ENCODE results near the gene ROCK2. TPM values are rescaled to one million over a fixed set of nuclear protein-coding genes. Genes with fewer than 3 reads are reported as not detected.
"Not testable (repeated sequence)": the region's sequence is repeated elsewhere in the genome, so short reads cannot be mapped to it uniquely, and the experiment has no call there.

Gene ROCK2
- total RNA-seq, 1 experiment from 2014 or later = 21.8 TPM

DNA sequence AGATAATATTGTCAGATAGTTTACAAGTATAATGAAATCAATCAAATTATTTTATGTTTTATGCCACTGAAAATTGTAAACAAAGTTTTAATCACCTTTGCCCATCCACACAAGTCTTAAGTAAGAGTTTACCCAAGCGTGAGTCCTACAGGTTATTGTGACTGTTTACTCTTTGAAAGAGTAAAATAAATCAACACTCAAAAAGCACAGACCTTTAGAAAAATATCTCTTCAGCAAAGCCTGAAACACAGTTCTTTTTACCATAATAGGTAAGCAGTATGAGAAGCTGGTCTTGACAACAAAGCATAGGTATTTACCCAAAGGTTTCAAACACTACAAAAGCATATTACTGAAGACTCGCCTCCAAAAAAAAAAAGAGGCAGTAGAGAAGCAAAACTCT, 3.7 kb downstream of the ROCK2 start:
- DNase-seq (ENCODE audit: low read depth) = no peak

DNA sequence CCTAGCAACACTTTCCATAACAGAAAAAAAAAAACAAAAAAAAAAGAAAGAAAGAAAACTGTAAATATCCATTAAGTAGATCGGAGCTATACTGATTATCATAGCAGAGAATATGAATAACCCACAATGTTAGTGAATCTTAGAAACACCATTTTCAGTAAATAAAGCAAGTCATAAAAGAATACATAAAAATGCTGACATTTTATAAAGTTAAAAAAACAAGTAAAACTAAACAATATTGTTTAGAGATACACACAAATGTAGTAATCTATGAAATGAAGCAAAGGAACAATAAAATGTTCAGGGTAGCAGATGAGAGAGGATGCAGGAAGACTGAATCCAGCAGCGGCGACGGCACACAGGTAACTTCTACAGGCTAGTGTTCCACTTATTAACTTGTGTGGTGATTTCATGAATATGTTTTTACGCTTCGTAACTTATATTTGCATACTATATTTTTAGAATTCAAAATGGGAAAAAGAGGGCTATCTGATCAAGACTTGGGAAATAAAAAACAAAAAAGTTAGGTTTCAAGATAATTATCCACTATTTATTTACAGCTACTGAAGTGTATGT, 4.8 kb downstream of the ROCK2 start:
- DNase-seq (ENCODE audit: low read depth) = no peak

DNA sequence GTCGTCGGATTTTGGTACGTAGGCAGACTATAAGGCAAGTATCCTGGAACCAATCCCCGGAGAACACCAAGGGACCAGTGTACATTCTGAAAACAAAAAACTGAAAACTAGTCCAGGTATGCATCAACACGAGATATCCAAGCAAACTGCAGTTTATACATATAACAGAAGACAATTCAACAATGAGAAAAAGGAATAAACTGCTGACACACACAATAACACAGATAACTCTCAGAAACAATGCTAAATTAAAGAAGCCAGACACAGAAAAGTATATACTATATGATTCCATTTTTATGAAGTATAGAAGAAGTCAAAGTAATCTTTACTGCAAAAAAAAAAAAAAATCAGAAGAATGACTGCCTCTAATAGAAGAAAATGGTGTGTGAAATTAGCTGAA, 5.9 kb downstream of the ROCK2 start:
- no peak for DNase-seq (ENCODE audit: low read depth)

DNA sequence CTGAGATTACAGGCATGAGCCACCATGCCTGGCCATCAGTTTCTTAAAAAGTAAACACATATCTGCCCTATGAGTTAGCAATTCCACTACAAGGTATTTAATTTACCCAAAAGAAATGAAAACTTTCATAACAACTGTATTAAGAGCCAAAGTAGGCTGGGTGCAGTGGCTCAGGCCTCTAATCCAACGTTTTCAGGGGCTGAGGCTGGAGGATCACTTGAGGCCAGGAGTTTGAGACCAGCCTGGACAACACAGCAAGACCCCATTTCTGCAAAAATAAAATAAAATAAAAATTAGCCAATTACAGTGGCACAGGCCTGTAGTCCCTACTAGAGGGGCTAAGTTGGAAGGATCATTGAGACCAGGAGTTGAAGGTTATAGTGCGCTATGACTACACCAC, 6.5 kb downstream of the ROCK2 start:
- no peak for DNase-seq (ENCODE audit: low read depth)

DNA sequence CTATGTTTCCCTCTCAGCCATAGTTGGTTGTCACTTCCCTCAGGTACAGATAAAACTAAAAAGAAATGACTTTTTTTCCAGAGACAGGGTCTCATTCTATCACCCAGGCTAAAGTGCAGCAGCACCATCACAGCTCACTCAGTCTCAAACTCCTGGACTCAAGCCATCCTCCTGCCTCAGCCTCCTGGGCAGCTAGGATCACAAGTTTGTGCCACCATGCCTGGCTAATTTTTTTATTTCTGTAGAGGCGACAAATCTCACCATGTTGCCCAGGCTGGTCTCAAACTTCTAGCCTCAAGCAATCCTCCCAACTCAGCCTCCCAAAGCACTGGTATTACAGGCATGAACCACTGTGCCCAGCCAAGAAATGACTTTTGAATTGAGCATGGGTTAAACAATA, 8.2 kb downstream of the ROCK2 start:
- no peak for DNase-seq (ENCODE audit: low read depth)

DNA sequence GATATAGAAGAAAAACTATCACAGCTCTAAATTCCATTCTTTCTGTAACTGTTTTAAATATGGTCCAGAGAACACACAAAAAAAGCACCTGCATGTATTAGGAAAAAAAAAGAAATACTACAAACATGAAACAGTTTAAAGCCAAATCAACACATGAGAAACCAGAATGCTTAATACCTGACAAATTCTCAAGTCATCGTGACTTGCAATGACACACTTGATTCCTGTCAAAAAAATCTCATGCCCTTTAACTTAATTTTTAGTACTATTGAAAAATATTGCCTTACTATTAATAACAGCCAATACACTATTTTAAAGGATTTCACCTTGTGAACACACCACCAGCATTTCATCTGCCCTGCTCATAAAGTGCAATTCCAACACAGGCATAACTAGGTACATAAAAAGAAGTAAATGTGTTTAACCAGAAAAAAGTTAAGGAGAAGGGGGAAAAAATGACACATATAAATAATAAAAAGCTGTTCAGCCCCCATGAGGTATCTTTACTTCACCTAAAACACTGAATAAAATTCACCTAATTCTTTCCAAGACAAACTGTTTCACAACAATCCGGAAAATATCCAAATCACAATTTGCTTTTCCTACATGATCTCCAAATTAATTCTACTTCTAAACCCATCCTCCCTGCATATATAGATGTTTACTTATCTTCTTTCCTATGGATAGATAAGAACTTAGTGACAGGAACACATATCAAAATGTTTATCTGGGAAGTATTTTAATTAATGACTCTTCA, 10.8 kb downstream of the ROCK2 start:
- no peak for DNase-seq (ENCODE audit: low read depth)

DNA sequence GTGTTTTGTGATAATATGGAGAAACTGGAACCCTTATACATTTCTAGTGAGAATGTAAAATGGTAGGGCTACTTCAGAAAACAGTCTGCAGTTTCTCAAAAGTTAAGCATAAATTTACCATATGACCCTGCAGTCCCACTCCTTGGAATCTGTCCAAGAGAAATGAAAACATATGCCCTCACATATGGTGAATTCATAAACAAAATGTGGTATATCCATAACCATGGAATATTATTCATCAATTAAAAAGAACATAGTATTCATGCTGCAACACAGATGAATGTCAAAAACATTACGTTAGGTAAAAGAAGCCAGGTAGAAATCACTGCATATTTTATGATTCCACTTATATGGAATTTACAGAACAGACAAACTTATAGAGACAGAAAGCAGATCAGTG, 11.8 kb downstream of the ROCK2 start:
- no peak for DNase-seq (ENCODE audit: low read depth)

DNA sequence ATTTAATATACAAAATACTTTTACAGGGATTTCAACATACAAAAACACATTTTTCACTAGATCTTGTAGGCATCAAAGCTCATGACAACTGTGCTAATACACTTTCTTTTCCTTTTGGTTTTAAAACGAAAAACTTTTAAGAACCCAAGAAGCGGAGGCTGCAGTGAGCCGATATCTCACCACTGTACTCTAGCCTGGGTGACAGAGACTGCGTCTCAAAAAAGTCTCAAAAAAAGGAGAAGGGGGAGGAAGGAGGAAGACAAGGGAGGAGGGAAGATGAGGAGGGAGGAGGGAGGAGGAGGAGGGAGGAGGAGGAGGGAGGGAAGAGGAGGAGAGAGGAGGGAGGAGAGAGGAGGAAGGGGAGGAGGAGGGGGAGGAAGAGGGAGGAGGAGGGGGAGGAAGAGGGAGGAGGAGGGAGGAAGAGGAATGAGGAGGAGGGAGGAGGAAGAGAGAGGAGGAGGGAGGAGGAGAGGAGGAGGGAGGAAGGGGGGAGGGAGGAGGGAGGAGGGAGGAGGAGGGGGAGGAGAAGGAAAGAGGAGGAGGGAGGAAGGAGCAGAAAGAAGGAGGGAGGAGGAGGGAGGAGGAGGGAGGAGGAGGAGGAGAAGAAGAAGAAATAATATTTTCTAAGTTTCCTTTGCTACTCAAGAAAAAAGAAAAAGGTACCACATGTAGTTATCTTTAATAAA, 13.8 kb downstream of the ROCK2 start:
- no peak for DNase-seq (ENCODE audit: low read depth)

DNA sequence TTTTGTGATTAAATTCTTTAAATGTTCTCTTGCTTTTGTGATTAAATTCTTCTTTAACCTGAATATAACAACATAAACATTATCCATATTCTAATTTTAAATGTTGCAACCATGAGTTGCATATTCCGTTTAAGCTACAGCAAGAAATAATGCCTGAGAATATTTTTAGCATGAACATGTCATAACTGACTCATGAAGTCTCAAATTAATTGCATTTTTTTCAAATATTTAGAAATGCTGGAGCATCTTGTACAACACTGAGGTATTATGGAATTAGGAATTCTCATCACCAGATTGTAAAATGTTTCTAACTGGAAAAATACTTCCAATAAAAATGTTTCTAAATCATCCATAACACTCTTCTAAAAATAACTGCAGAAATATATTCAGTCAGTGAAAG, 14.7 kb downstream of the ROCK2 start:
- DNase-seq (ENCODE audit: low read depth) = no peak

DNA sequence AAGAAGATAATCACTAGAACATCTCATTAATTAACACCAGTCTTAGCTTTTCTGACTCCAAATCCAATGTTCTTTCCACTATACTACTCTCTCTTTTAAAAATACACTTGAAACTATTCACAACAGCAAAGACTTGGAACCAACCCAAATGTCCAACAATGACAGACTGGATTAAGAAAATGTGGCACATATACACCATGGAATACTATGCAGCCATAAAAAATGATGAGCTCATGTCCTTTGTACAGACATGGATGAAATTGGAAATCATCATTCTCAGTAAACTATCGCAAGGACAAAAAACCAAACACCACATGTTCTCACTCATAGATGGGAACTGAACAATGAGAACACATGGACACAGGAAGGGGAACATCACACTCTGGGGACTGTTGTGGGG, 15.9 kb downstream of the ROCK2 start:
- not testable (repeated sequence) for DNase-seq (ENCODE audit: low read depth)

DNA sequence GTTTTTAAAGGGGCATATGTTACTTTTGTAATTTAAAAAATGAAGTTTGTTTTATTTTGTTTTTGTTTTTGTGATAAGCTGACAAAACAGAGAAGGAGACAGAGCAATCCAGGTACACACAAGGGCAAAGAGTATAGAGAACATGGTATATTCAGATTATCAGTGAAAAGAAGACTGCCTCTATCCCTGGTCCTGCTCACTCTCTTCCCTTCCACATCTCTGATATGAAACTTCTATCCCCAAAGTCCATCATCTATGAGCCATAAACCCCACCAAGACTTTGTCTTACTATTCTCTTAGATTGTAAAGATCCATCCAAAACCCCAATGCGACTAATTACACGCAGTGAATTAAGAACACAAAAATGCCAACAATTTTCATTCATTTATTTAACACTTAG, 16.6 kb downstream of the ROCK2 start:
- DNase-seq (ENCODE audit: low read depth) = no peak

DNA sequence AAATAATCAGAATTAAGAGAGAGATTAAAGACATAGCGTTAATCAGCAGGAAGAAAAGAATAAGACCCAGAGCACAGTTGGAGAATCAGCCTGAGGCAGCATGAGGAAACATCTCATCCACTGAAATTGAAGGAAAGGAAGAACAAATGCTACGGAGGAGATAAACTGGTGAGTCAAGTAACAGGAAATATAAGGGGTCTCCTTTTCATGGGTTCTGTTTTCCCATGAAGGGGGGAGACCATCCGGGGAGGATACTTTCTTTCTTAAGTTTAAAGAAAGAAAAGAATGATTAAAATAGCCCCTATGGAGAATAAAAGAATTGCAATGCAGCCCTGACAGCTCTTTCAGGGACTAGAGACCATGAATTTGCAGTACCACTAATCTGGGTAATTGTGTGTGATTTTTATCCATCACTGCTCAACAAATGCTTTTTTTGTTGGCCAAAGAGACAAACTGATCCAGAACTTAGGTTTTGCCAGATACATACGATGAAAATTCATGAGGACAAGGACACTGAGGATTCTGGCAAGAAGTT, 17.7 kb downstream of the ROCK2 start:
- no peak for DNase-seq (ENCODE audit: low read depth)

DNA sequence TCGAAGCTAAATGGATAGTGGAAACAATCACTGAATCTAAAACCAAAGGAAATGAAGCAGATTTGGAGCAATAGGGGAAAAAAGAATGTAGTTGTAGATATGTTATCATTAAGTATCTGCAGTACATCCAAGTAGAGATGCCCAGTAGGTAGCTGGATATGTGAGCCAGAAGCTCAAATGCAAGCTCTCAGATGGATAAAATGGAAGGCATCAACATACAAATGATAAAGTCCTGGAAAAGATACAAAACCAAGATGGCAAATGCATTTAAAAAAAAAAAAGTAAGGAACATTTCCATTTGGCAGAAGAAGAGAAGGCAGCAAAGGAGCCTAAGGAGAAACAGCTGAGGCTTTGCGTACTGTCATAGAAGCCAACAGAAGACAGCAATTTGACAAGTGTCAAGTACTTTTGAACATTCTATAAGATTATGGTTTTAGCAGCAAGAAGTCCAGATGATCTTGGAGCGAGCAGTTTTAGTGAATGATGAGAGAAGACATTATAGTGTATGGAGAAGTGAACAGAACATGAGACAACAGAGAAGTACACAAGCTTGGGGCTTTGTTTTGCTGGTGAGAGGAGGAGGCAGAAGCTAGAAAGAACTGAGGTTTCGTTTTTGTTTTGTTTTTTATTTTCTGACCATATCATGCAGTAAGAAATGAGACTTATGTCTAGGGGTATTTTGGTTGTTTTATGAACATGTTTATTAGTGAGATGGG, 18.3 kb downstream of the ROCK2 start:
- DNase-seq (ENCODE audit: low read depth) = no peak

DNA sequence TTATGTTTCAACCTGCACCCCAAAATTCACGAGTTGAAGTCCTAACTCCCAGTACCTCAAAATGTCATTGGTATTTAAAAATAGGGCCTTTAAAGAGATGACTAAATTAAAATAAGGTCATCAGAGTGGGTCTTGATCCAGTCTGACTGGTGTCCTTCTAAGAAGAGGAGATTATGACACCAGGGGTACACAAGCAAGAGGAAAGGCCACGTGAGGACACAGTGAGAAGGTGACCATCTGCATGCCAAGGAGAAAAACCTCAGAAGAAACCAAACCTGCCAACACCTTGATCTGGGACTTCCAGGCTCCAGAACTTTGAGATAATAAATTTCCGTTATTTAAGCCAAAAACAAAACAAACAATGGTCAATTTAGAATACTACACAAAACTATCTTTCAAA, 22.6 kb downstream of the ROCK2 start:
- no peak for DNase-seq (ENCODE audit: low read depth)

DNA sequence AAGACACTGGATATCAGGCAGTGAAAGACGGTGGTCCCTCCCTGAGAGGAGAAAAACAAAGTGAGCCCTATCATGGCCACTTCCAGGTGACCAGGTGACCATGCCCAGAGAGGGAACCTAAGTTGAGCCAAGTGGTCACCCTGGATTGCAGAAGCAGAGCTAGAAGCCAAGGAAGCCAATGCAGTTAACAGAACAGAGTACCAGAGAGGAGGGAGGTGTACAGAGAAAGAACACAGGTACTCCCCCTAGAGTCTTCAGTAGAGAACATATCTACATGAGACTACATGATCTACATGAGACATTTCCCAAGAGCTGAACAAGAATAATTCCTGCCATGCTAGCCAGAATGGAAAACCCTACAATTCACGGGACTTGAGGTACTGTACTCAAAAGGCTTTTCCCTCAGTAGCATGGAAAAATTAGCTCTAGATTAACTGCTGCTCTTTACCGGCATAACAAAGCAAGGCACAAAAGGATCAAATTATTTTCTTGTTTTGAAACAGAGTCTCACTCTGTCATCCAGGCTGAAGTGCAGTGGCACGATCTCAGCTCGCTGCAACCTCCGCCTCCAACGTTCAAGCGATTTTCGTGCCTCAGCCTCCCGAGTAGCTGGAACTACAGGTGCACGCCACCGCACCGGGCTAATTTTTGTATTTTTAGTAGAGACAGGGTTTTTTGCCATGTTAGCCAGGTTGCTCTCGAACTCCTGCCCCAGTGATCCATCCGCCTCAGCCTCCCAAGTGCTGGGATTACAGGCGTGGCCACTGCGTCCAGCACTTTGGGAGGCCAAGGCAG, 23.5 kb downstream of the ROCK2 start:
- DNase-seq (ENCODE audit: low read depth) = no peak

DNA sequence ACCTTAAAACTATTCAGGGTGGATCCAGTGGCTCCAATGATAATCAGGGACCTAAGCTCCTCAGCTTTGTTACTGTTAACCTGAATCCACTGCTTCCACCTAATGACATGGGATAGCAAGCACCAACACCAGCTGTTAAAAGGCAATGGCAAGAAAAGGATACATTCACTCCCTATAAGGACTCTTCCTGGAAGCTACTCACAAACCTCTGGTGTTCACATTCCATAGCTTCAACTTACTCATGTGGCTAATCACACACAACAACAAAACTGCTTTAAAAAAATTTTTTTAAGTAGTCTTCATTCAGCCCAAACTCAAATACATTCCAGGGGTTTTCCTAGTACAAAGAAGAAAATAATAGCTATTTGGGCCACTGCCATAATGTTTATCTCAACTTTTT, 24.5 kb downstream of the ROCK2 start:
- no peak for DNase-seq (ENCODE audit: low read depth)

DNA sequence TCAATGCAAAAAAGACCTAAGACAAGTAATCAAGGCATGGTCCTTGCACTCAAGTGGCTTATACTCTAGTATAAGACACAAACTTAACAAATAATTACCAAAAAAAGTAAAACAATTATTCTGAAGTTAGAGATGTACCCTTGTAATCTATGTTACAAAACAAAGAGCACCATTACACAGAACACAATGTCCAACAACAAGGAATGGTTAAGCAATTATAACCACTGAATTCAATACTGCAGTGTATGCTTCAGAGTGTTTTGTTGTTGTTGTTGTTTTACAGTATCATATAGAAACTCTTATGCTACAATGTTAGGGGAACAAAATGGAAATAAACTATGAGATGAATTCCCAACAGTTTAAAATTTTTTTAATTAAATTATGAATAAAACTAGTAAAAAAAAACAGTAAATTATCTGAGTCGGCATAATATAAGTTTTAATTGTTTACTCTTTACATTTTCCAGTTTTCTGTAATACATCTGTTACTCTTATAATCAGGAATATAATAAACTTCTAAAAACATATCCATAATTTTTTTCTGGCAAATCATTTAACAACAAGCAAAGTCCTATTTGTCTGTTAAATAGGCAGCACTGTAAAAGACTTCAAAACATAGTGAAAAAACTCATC, 29.2 kb downstream of the ROCK2 start:
- DNase-seq (ENCODE audit: low read depth) = no peak

DNA sequence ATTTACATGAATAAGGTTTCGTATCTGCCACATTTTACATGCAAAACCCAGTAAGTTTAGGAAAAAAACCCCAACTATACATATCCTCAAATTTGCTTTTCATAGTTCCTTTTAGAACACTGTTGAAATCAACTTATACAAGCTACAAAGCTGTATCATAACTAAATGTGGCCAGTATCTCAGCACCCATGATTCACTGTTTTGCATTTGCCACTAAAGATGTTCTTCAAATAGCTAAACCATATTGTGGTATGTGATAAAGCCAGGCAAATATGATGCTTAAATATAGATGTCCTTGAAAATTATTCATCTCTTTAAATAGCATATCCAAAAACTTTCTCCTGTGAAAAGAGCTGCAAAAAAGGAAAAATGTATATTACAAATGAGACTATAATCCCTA, 29.9 kb downstream of the ROCK2 start:
- DNase-seq (ENCODE audit: low read depth) = no peak

DNA sequence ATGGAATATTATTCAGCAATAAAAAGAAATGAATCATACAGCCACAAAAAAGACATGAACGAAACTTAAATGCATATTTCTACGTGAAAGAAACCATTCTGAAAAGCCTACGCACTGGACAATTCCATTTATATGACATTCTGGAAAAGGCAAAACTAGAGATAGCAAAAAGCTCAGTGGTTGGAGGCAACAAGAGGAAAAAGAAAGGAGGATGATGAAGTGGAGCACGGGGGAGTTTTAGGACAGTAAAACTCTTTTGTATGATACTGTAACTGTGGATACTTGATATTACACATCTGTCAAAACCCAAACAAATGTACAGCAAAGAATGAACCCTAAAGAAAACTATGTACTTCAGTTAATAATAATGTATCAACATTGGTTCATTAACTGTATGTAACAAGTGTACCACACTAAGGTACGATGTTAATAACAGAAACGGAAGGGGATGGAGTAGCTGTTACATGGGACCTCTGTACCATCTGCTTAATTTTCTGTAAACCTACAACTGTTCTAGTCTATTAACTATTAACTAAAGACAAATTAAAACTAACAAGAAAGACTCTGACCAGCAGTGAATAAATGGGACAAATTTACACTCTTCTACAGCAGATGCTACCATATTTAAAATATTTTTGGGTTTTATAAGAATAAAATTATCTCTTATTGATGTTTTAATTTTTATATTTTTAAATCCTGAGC, 31.5 kb downstream of the ROCK2 start:
- DNase-seq (ENCODE audit: low read depth) = no peak

DNA sequence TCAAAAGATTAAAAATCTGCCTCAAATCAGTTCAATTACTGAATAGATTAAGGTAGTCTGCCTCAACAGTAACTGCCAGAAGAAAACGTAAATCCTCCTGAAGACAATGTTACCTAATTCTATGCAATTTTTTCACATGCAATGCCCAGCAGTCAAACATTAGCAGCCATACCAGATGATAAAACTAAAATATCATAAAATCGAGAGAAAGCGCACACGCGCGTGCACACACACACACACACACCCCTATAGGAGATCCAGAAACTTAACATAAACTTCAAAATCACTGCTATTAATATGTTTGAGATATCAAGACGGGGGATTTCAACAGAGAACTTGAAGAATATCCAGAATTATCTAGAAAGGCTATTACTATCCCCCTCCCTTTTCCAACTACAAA, 32.9 kb downstream of the ROCK2 start:
- DNase-seq (ENCODE audit: low read depth) = no peak

Data from M059J (cell line).